Measurements from ENCODE around the gene KCTD16. TPM values are rescaled to one million over a fixed set of nuclear protein-coding genes. Genes with fewer than 3 reads are reported as not detected.

The KCTD16 gene
- total and polyA plus RNA-seq, 2 donors (not counting 1 experiment from before 2014, with no cell fraction given): not detected

- peak overlapping the region; percentile 61 to 85 for H3K27ac ChIP-seq (ENCODE audit: low read length in 2 of 2)
- H2AFZ ChIP-seq (ENCODE audit: insufficient read depth, low read depth, low read length, poor library complexity, severe bottlenecking): peak overlapping the region; percentile 87
- H3K4me1 Mint-ChIP-seq: peaks cover 30% of the 10 kb centered on the region
- POLR2A ChIA-PET: interaction anchor here (1.1 kb wide), 1 partner anchor 26 kb away, joined by 3 read pairs; no protein-coding TSS in a partner anchor
- intact Hi-C loops (cut with micrococcal nuclease): loop anchor here (1.0 kb wide), 4 partner anchors 13 to 1400 kb away; partner anchors contain the start of gene ARHGAP26
- DNase-seq: no peak
- H3K4me3 Mint-ChIP-seq: peak overlapping the region; percentile 93
- CTCF ChIA-PET: interaction anchor here (1.0 to 6.3 kb wide), 7 partner anchors 11 to 1281 kb away, joined by 3 to 56 read pairs (median 7); no protein-coding TSS in a partner anchor
- H3K4me1 ChIP-seq (ENCODE audit: control insufficient read depth in 2 of 2, insufficient read depth in 2 of 2, low read length in 2 of 2): peaks cover 13 to 15% of the 10 kb centered on the region in 2 donors
- no peaks in the 10 kb centered on the region for H3K27me3 ChIP-seq (replicated peaks in 1 of 4; ENCODE audit: control extremely low read depth in 1 of 4, control insufficient read depth in 3 of 4, insufficient read depth in 4 of 4, low read length in 3 of 4)
- H3K79me2 ChIP-seq (ENCODE audit: control insufficient read depth, insufficient read depth, low read length): peaks cover 34% of the 10 kb centered on the region
- peak overlapping the region; percentile 97 for H3K27ac Mint-ChIP-seq
- H4K20me1 ChIP-seq (ENCODE audit: control insufficient read depth, insufficient read depth, low read length, poor library complexity, severe bottlenecking): no peaks in the 10 kb centered on the region
- H3K9ac ChIP-seq (ENCODE audit: low read length): peak overlapping the region; percentile 78
- no peaks in the 10 kb centered on the region for H3K9me3 ChIP-seq (ENCODE audit: control extremely low read depth in 1 of 3, control insufficient read depth in 2 of 3, insufficient read depth in 1 of 3, low read length in 2 of 3)
- H3K4me3 ChIP-seq (ENCODE audit: control extremely low read depth in 1 of 5, extremely low read depth in 1 of 5, insufficient read depth in 1 of 5, low read depth in 2 of 5, low read length in 4 of 5): peak overlapping the region; percentile 44 to 92 (median 69)
- ATAC-seq (ENCODE audit: low read depth): no peak
- no peaks in the 10 kb centered on the region for H3K9me3 Mint-ChIP-seq (ENCODE audit: insufficient read depth)
- peaks cover 6 to 28% of the 10 kb centered on the region in 2 experiments for H3K36me3 ChIP-seq (replicated peaks in 1 of 2; ENCODE audit: control extremely low read depth in 1 of 2, control insufficient read depth in 1 of 2, extremely low read depth in 1 of 2, insufficient read depth in 2 of 2, low read length in 1 of 2)
- no CpG with 5 or more reads among the region's 12 CpGs for WGBS (ENCODE audit: insufficient coverage)
- peak overlapping the region; percentile 75 for H3K4me2 ChIP-seq (replicated peaks; ENCODE audit: low read depth, low read length, poor library complexity, severe bottlenecking)
- TF ChIP-seq CTCF (IDR thresholded peaks at IDR 0.05) (no peak), EZH2 (IDR thresholded peaks at IDR 0.05; ENCODE audit: borderline replicate concordance, insufficient read depth, low read depth, low read length, poor library complexity, severe bottlenecking) (no peak)
- peaks cover 6% of the 10 kb centered on the region for H3K27me3 Mint-ChIP-seq
Observed at GRCh38 chr5:144169904-144170275, 783 bp upstream of the KCTD16 start.

- Histone ChIP-seq H3K4me3 (ENCODE audit: control extremely low read depth in 1 of 5, extremely low read depth in 1 of 5, insufficient read depth in 1 of 5, low read depth in 2 of 5, low read length in 4 of 5) (no peak overlapping the region), H3K9me3 (ENCODE audit: control extremely low read depth in 1 of 3, control insufficient read depth in 2 of 3, insufficient read depth in 1 of 3, low read length in 2 of 3) (no peaks in the 10 kb centered on the region), H3K36me3 (replicated peaks in 1 of 2; ENCODE audit: control extremely low read depth in 1 of 2, control insufficient read depth in 1 of 2, extremely low read depth in 1 of 2, insufficient read depth in 2 of 2, low read length in 1 of 2) (peaks cover under 1 to 7% of the 10 kb centered on the region in 2 experiments), H3K79me2 (ENCODE audit: control insufficient read depth, insufficient read depth, low read length) (peaks cover 20% of the 10 kb centered on the region), H3K9ac (ENCODE audit: low read length) (no peak overlapping the region), H3K4me2 (replicated peaks; ENCODE audit: low read depth, low read length, poor library complexity, severe bottlenecking) (no peak overlapping the region), H3K27ac (ENCODE audit: low read length in 2 of 2) (no peak overlapping the region), H3K27me3 (replicated peaks in 1 of 4; ENCODE audit: control extremely low read depth in 1 of 4, control insufficient read depth in 3 of 4, insufficient read depth in 4 of 4, low read length in 3 of 4) (no peaks in the 10 kb centered on the region), H2AFZ (ENCODE audit: insufficient read depth, low read depth, low read length, poor library complexity, severe bottlenecking) (no peak overlapping the region), H3K4me1 (ENCODE audit: control insufficient read depth in 2 of 2, insufficient read depth in 2 of 2, low read length in 2 of 2) (peaks cover 13 to 15% of the 10 kb centered on the region in 2 donors), H4K20me1 (ENCODE audit: control insufficient read depth, insufficient read depth, low read length, poor library complexity, severe bottlenecking) (no peaks in the 10 kb centered on the region)
- ChIA-PET POLR2A (no interaction called here), CTCF (interaction anchor here (5.7 to 6.3 kb wide), 2 partner anchors 13 to 18 kb away, joined by 48 to 56 read pairs; no protein-coding TSS in a partner anchor)
- no peaks in the 10 kb centered on the region for H3K9me3 Mint-ChIP-seq (ENCODE audit: insufficient read depth)
- H3K4me3 Mint-ChIP-seq: no peak overlapping the region
- peaks cover 6% of the 10 kb centered on the region for H3K27me3 Mint-ChIP-seq
- intact Hi-C loops (cut with micrococcal nuclease): no loop called here
- H3K4me1 Mint-ChIP-seq: peaks cover 27% of the 10 kb centered on the region
- H3K27ac Mint-ChIP-seq: no peak overlapping the region
- 100% methylated on average over 1 of the region's 3 CpGs for WGBS (ENCODE audit: insufficient coverage)
- DNase-seq (no peak), ATAC-seq (ENCODE audit: low read depth) (no peak)
- TF ChIP-seq CTCF (IDR thresholded peaks at IDR 0.05): no peak
- TF ChIP-seq EZH2 (IDR thresholded peaks at IDR 0.05; ENCODE audit: borderline replicate concordance, insufficient read depth, low read depth, low read length, poor library complexity, severe bottlenecking): no peak
Observed at GRCh38 chr5:144173766-144174165, 3.1 kb downstream of the KCTD16 start.
